ENCODE results near the gene MRPL16. TPM values are rescaled to one million over a fixed set of nuclear protein-coding genes. Genes with fewer than 3 reads are reported as not detected.
"Not testable (repeated sequence)": the region's sequence is repeated elsewhere in the genome, so short reads cannot be mapped to it uniquely, and the experiment has no call there.

The MRPL16 gene
- total RNA-seq, 1 donor from 2014 or later = 36.4 TPM

GRCh38 chr11:59785818-59786217 lies 24.8 kb downstream of the MRPL16 start:
- H3K9me3 Mint-ChIP-seq (ENCODE audit: unreplicated experiment) = no peaks in the 10 kb centered on the region
- TF ChIP-seq, protein P1, sequence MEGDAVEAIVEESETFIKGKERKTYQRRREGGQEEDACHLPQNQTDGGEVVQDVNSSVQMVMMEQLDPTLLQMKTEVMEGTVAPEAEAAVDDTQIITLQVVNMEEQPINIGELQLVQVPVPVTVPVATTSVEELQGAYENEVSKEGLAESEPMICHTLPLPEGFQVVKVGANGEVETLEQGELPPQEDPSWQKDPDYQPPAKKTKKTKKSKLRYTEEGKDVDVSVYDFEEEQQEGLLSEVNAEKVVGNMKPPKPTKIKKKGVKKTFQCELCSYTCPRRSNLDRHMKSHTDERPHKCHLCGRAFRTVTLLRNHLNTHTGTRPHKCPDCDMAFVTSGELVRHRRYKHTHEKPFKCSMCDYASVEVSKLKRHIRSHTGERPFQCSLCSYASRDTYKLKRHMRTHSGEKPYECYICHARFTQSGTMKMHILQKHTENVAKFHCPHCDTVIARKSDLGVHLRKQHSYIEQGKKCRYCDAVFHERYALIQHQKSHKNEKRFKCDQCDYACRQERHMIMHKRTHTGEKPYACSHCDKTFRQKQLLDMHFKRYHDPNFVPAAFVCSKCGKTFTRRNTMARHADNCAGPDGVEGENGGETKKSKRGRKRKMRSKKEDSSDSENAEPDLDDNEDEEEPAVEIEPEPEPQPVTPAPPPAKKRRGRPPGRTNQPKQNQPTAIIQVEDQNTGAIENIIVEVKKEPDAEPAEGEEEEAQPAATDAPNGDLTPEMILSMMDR (IDR thresholded peaks at IDR 0.05; ENCODE audit: partially characterized antibody, unreplicated experiment) = no peak
- H3K27me3 Mint-ChIP-seq (ENCODE audit: unreplicated experiment) = peaks cover 3% of the 10 kb centered on the region
- DNase-seq = no peak
- H3K27ac Mint-ChIP-seq (ENCODE audit: unreplicated experiment) = no peak overlapping the region
- H3K4me1 Mint-ChIP-seq (ENCODE audit: low read depth, unreplicated experiment) = peaks cover 8% of the 10 kb centered on the region
- no peak overlapping the region for H3K4me3 Mint-ChIP-seq (ENCODE audit: unreplicated experiment)
- peaks cover 7% of the 10 kb centered on the region for H3K36me3 Mint-ChIP-seq (ENCODE audit: unreplicated experiment)

DNA sequence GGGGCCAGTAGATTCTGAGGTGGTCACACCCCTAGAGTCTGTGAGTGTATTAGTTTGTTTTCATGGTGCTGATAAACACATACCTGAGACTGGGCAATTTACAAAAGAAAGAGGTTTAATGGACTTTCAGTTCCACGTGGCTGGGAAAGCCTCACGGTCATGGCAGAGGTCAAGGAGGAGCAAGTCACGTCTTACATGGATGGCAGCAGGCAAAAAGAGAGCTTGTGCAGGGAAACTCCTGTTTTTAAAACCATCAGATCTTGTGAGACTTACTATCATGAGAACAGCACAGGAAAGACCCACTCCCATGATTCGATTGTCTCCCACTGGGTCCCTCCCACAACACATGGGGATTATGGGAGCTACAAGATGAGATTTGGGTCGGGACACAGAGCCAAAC lies 26.1 kb downstream of the MRPL16 start:
- not testable (repeated sequence) for H3K9me3 Mint-ChIP-seq (ENCODE audit: unreplicated experiment); H3K27ac Mint-ChIP-seq (ENCODE audit: unreplicated experiment); H3K4me1 Mint-ChIP-seq (ENCODE audit: low read depth, unreplicated experiment); H3K36me3 Mint-ChIP-seq (ENCODE audit: unreplicated experiment); H3K4me3 Mint-ChIP-seq (ENCODE audit: unreplicated experiment); H3K27me3 Mint-ChIP-seq (ENCODE audit: unreplicated experiment); DNase-seq

DNA sequence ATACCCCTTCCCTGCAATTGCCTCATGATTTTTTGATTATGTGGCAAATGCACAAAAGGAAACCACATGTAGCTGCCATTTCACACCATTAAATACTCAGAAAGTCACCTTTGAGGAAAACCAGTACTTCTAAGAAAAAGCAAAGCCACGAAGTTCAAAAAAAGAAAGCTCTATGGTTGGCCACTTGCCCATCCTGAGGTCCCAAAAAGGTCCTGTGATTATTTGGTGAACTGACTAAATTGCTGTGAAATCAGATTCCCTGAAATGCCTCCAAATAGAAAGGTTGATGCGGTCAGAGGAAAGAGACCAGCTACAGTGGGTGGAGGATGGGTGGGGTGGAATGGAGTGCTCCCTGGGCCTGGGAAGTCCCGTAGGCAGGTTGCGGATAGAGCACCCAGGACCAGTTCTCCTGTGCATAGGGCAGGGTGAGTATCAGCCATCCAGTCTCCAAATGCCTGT lies 26.9 kb downstream of the MRPL16 start:
- Mint-ChIP-seq H3K36me3 (ENCODE audit: unreplicated experiment) (peaks cover 7% of the 10 kb centered on the region), H3K9me3 (ENCODE audit: unreplicated experiment) (no peaks in the 10 kb centered on the region), H3K4me1 (ENCODE audit: low read depth, unreplicated experiment) (peaks cover 8% of the 10 kb centered on the region), H3K27ac (ENCODE audit: unreplicated experiment) (no peak overlapping the region), H3K4me3 (ENCODE audit: unreplicated experiment) (no peak overlapping the region), H3K27me3 (ENCODE audit: unreplicated experiment) (peaks cover 3% of the 10 kb centered on the region)
- TF ChIP-seq, protein P1 (IDR thresholded peaks at IDR 0.05; ENCODE audit: partially characterized antibody, unreplicated experiment) = no peak
- DNase-seq = no peak

GRCh38 chr11:59782080-59782479 lies 28.5 kb downstream of the MRPL16 start:
- TF ChIP-seq, protein P1 (IDR thresholded peaks at IDR 0.05; ENCODE audit: partially characterized antibody, unreplicated experiment) = no peak
- Mint-ChIP-seq H3K4me1 (ENCODE audit: low read depth, unreplicated experiment) (peaks cover 8% of the 10 kb centered on the region), H3K27ac (ENCODE audit: unreplicated experiment) (no peak overlapping the region)

DNA sequence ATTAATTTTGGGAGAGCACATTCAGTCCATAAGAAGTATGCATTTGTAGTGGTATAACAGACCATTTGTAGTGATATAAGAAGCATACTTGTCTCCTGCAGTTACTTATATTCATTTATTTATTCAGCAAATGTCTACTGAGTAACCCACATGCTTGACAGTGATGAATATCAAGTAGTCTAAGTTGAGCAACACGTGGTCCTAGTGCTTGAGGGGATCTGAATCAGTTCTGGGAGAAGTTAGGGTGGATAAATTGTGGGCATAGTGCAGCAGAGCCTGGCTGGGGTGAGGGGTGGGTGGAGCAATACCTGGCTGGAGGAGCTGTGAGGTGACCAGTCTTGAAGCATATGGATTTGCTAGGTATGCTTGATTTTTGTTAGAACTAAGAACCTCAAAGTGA lies 31.1 kb downstream of the MRPL16 start:
- no peak overlapping the region for H3K4me3 Mint-ChIP-seq (ENCODE audit: unreplicated experiment)
- H3K36me3 Mint-ChIP-seq (ENCODE audit: unreplicated experiment) = peaks cover 5% of the 10 kb centered on the region
- H3K27me3 Mint-ChIP-seq (ENCODE audit: unreplicated experiment) = peaks cover 3% of the 10 kb centered on the region
- no peak for DNase-seq
- no peaks in the 10 kb centered on the region for H3K9me3 Mint-ChIP-seq (ENCODE audit: unreplicated experiment)
- no peak overlapping the region for H3K27ac Mint-ChIP-seq (ENCODE audit: unreplicated experiment)
- TF ChIP-seq, protein P1 (IDR thresholded peaks at IDR 0.05; ENCODE audit: partially characterized antibody, unreplicated experiment) = no peak
- H3K4me1 Mint-ChIP-seq (ENCODE audit: low read depth, unreplicated experiment) = peaks cover 8% of the 10 kb centered on the region

More at GRCh38 chr11:59782080-59782479, 28.5 kb downstream of the MRPL16 start:
- Mint-ChIP-seq H3K4me3 (ENCODE audit: unreplicated experiment) (no peak overlapping the region), H3K9me3 (ENCODE audit: unreplicated experiment) (no peaks in the 10 kb centered on the region), H3K36me3 (ENCODE audit: unreplicated experiment) (peaks cover 7% of the 10 kb centered on the region), H3K27me3 (ENCODE audit: unreplicated experiment) (peaks cover 3% of the 10 kb centered on the region)
- no peak for DNase-seq
